DOHH2 (cell line): ENCODE data around the gene PTPRN2.

Experiments used
- CTCF ChIP-seq: fragments of 200-600 bp; sonication (generic); IDR thresholded peaks from one replicate; pipeline ENCODE4 v1.5.1; 2014; ENCODE audit warnings: antibody characterized with exemption, mild to moderate bottlenecking, low read depth, low read length; ENCODE audit not compliant: poor library complexity, severe bottlenecking
- EZH2phosphoT487 ChIP-seq: fragments of 200-600 bp; sonication (generic); IDR thresholded peaks from 2 replicates; pipeline ENCODE4 v1.6.1; 2017; ENCODE audit warnings: borderline replicate concordance, mild to moderate bottlenecking, antibody characterized with exemption, low read length, moderate library complexity, mixed read lengths

DNA sequence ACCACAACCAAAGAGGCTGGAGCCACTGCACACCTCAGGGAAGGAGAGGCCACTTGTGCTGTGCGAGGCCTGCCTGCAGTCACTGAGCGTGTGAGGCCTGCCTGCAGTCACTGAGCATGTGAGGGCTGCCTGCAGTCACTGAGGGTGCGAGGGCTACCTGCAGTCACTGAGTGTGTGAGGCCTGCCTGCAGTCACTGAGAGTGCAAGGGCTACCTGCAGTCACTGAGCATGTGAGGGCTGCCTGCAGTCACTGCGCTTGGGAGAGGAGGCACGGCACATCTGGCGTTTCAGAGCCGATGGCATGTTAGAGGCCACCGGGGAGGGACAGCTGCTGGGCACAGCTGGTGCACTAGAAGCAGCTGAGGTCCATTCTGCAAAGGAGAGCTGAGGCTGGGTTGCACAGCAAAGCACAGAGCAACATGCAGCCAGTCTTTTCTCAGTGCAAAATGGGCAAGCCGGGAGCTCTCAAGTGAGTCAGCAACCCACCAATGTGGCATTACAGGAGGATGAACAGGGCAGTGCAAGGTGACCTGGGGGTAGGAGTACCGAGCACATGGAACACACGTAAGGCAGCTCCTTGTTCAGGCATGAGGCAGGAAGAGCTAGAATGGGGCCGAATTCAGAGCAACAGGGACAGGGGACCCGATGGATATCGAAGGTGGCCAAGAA is 540.1 kb downstream of the PTPRN2 start:
- TF ChIP-seq CTCF (no peak), EZH2phosphoT487 (no peak)
